Renal cortex interstitium (tissue), 15 donors: ENCODE data around the gene IGDCC3. TPM values are rescaled to one million over a fixed set of nuclear protein-coding genes. Genes with fewer than 3 reads are reported as not detected.

ENCODE experiments used
- DNase-seq, 11 donors: peaks; one replicate each; pipeline ENCODE4 v3.0.0-alpha.2; 2013; ENCODE audit warnings: low read depth in 9 of 11, low spot score in 4 of 11; ENCODE audit errors: extremely low read depth in 1 of 11
- long read RNA-seq, 16 experiments: transcript quantifications; one replicate each; lab custom pipeline, GENCODE V29; 2026
- polyA plus RNA-seq, 3 donors: library from polyadenylated mRNA; unstranded; fragments of 120-200 nt; gene quantifications; one replicate each; pipeline ENCODE4 v1.2.1, GENCODE V29; 2013; ENCODE audit not compliant: insufficient read length in 3 of 3

The IGDCC3 gene
- 10 to 100 TPM in 1 of 3 donors, 1 to 10 TPM in 2; 7.5 to 10.6 (median 7.5) TPM for polyA plus RNA-seq
- long read RNA-seq, donor 1, full-length matches to known transcripts, result 1 of 1 reads
- long read RNA-seq, donor 1, partial matches to known transcripts, result 0 of 1 reads
- long read RNA-seq, donor 1, other reads (novel, unspliced or antisense), result 0 of 1 reads
- long read RNA-seq, donor 2, full-length matches to known transcripts, result 1 of 1 reads
- long read RNA-seq, donor 2, partial matches to known transcripts, result 0 of 1 reads
- long read RNA-seq, donor 2, other reads (novel, unspliced or antisense), result 0 of 1 reads
- long read RNA-seq, donor 3, result 0 reads
- long read RNA-seq, donor 4, full-length matches to known transcripts, result 1 of 1 reads
- long read RNA-seq, donor 4, partial matches to known transcripts, result 0 of 1 reads
- long read RNA-seq, donor 4, other reads (novel, unspliced or antisense), result 0 of 1 reads
- long read RNA-seq, donor 5, result 0 reads
- long read RNA-seq, donor 6, result 0 reads
- long read RNA-seq, donor 7, full-length matches to known transcripts, result 1 of 21 reads
- long read RNA-seq, donor 7, partial matches to known transcripts, result 20 of 21 reads
- long read RNA-seq, donor 7, other reads (novel, unspliced or antisense), result 0 of 21 reads
- long read RNA-seq, donor 8, result 0 reads
- long read RNA-seq, donor 9, full-length matches to known transcripts, result 1 of 1 reads
- long read RNA-seq, donor 9, partial matches to known transcripts, result 0 of 1 reads
- long read RNA-seq, donor 9, other reads (novel, unspliced or antisense), result 0 of 1 reads
- long read RNA-seq, donor 10, full-length matches to known transcripts, result 1 of 1 reads
- long read RNA-seq, donor 10, partial matches to known transcripts, result 0 of 1 reads
- long read RNA-seq, donor 10, other reads (novel, unspliced or antisense), result 0 of 1 reads
- long read RNA-seq, donor 11, full-length matches to known transcripts, result 2 of 2 reads
- long read RNA-seq, donor 11, partial matches to known transcripts, result 0 of 2 reads
- long read RNA-seq, donor 11, other reads (novel, unspliced or antisense), result 0 of 2 reads
- long read RNA-seq, donor 12, full-length matches to known transcripts, result 1 of 17 reads
- long read RNA-seq, donor 12, partial matches to known transcripts, result 16 of 17 reads
- long read RNA-seq, donor 12, other reads (novel, unspliced or antisense), result 0 of 17 reads
- long read RNA-seq, donor 13, result 0 reads
- long read RNA-seq, donor 14, full-length matches to known transcripts, result 1 of 1 reads
- long read RNA-seq, donor 14, partial matches to known transcripts, result 0 of 1 reads
- long read RNA-seq, donor 14, other reads (novel, unspliced or antisense), result 0 of 1 reads
- long read RNA-seq, donor 15, result 0 reads
- long read RNA-seq, donor 16, result 0 reads

DNA sequence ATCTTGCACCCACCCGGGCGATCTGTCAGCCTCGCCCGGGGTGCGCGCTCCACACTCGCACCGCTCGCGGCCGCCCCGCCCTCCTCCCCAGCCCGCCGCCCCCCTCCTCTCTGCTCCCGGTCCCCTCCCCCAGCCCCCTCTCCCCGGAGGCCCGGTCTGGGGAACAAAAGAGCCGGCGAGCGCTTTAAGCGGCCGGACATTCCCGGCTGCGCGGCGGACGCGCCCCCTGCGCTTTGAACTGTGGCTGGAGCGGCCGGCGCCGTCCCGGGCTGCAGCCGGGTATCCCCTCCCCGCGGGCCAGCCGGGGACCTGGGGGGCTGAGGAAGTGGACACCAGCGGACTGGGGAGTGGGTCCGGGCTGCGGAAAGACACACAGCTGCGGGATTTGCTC, at the start of gene IGDCC3:
Gene IGDCC3, minus strand, starts transcription at position 27 of the 391 bp plus-strand sequence. CDS start 214 bp downstream, outside the sequence.
- peak in 2 of 11 donors; percentile 66 to 68 for DNase-seq

DNA sequence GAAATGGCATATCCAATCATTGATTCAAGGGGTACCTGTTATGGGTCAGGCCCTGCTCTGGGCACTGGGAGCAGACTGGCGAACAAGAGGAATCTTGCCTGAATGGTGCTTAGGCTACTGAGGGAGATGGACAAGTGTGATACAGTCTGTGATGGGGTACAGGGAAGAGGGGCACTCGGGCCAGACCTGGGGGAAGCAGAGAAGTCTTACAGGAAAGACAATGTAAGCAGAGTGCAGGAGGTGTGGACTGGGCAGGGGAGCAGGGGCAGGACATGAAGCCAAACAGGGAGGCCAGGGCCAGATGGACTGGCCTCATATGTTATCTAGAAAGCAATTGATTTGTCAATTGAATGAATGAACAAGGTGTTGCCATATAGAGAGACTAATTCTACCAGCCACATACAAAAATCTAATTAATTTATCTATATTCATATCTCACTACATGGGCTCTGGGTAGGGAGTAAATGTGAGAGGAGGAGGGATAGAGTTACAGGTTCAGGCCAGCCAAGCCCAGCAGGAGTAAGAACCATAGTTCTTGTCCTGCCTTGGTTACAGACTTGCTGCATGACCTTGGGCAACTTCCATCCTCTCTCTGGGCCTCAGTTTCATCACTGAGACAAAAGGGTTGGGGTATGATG, 48.5 kb upstream of the IGDCC3 start:
- no peak for DNase-seq

DNA sequence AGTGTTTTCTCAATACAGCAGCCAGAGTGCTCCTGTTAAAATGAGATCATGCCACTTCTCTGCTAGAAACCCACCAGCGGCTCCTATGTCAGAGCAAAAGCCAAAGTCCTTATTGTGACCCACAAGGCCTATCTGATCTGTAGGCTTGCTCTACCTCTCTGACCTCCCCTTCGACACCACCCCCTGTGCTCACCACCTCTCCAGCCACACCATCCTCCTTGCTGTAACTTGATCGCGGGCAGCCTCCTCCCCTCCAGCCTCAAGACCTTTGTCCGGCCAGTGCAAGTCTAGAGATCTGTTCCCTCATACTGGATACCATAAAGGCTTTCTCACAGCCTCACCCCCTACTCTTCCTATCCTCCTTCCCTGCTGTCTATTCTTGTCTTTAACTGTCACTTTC, 46.9 kb upstream of the IGDCC3 start:
- DNase-seq, result no peak

DNA sequence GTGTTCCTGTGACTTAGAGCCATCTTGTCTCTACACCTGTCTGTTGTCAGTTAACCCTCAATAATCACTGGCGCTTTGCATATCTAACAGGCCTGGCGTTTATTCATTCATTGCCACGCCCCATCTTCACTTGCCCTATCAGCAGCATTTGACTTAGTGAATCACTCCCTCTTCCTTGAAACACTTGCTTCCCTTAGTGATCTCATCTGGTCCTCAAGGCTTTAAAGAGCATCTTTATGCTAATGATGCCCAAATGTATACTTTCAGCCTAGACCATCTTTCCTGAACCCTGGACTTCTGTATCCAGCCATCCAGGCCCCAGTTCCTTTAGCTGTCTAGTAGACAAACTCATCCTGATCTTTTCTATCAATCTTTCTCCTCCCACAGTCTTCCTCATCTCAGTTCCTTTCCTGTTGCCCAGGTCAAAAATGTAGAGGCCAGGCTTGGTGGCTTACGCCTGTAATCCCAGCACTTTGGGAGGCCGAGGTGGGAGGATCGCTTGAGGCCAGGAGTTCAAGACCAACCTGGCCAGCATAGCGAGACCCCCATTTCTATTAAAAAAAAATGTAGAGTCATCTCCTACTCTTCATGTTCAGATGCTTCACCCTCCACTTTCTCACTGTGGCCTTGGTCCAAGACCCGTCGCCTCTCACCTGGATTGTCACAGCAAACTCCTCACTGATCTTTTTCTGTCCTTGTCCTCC, 46.3 kb upstream of the IGDCC3 start:
- DNase-seq, result no peak

DNA sequence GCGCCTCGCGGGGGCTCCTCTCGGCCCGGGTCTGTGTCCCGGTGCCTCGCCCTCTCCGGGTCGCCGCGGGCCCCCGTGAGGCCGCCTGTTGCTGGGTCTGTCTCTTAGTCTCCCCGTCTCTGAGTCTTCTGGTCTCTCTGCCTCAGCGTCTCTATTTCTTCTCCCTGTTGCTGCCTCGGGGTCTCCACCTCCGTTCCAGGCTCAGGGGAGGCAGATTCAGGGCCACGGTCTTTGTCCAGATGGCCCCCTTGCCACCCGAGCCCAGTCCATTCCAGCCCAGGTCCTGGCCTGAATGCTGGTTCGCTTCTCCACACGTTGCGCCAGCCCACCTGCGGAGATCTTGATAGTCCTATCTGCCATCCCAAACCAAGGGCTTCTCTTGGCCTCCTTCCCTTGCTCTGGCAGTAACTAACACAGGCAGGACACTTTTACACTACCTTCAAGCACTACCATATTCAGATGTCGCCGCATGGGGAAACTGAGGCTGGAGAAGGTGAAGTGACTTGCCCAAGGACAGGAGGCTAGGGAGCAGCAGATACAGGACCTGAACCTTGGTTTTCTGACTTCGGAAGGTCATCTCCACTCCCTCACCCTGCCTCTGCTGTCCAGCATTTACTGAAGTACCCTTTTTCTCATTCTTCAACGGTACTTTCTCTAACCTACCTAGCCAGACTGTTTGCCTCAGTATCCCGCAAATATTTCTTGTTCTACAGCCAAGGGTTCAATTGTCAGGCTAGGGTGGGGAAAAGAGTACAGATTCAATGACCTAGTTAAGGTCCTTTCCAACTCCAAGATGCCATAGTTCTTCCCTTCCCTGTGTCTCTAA, 45.6 kb upstream of the IGDCC3 start:
- no peak for DNase-seq

GRCh38 chr15:65421360-65422215, 43.8 kb upstream of the IGDCC3 start:
- peak in 5 of 11 donors; percentile 56 to 78 (median 76) for DNase-seq

GRCh38 chr15:65420975-65421359, 43.2 kb upstream of the IGDCC3 start:
- DNase-seq, result no peak

GRCh38 chr15:65418596-65418995, 40.8 kb upstream of the IGDCC3 start:
- DNase-seq, result no peak

DNA sequence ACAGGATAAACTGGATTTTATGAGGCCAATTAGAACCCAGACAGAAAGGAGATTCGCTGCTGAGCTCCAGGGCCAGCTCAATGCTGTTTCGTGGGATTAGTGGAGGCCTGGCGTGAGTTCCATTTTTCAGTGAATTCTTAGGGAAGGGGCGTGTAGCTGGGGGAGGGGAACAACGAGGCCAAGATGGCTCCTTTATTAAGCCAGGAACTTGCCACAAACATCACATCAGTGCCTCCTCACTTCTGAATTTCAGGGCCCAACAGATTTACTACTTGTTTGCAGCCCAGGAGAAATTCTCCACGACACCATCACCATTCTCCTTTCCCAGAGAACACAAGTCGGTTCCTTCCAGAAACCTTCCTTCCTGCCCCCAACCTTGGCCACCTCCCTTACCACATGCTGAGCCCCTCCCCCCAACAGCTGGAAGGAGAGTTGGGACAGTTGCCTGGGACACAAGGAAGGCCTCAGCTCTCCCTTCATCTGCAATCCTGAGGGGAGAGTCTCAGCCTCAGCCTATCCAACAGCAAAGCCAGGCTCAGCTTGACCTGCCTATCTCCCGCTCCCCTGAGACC, 39.1 kb upstream of the IGDCC3 start:
- DNase-seq, result no peak

DNA sequence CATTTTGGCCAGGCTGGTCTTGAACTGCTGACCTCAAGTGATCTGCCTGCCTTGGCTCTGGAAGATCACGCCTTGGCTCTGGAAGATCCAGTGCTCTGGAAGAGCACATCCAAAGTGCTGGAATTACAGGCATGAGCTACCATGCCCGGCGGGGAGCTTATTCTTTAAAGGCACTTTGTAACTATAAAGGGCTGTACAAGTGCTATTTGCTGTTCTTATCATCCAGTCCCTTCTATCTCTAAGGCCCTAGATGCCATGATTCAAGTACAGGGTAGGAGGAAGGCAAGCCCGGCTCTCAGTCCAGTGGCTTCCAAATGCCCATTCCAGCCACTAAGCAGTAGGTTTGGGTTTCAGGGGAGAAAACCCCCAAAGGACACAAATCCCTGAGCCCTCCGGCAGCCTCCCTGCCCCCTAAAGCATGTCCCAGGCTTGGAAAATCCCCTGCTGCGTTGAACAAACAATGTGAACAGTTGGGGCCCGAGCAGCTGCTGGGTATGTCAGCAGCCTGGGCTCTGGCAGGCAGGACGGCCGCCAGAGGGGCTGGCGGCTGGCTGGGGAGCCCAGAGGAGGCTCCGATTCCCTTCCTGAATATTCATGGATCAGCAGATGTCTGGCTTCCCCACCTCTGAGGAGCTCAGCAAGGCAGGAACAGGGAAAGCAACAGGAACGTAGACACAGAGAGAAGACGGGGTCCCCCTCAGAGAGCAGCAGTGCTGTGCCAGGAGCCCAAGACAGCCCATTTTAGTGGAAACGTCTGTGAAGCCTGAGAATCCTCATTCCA, 37.2 kb upstream of the IGDCC3 start:
- no peak for DNase-seq

GRCh38 chr15:65413760-65414144, 36.0 kb upstream of the IGDCC3 start:
- DNase-seq, result no peak

- no peak for DNase-seq
These were observed 35.4 kb upstream of the IGDCC3 start for GRCh38 chr15:65413051-65413759.

- no peak for DNase-seq
These were observed 34.8 kb upstream of the IGDCC3 start for GRCh38 chr15:65412556-65412955.

DNA sequence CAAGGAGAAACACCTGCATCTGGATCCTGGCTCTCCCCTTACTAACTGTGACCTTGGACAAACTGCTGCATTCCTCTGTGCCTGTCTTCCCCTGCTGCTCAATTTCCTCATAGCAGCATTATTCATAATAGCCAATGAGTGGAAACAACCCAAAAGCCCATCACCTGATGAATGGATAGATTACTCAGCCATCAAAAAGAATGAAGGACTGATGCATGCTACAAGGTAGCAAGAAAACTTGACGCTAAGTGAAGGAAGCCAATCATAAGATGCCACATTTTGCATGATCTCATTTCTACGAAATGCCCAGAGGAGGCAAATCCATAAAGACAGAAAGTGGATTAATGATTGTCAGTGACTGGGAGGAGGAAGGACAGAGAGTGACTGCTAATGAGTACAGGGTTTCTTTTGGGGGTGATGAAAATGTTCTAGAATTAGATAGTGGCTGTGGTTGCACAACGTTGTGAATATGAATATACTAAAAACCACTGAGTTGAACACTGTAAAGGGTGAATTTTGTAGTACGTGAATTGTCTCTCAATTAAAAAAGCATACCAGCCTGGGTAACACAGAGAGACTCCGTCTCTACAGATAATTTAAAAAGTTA, 33.8 kb upstream of the IGDCC3 start:
- DNase-seq, result no peak
